K562 (cell line): ENCODE measurements around the gene ESR2. TPM values are rescaled to one million over a fixed set of nuclear protein-coding genes. Genes with fewer than 3 reads are reported as not detected.
A peak's percentile ranks its signal among the peaks of the same experiment; 100 is the strongest.

Source experiments
- ATF7 ChIP-seq: fragments of 450-650 bp; IDR thresholded peaks from 2 replicates; pipeline ENCODE4 v1.7.1; 2014; ENCODE audit warnings: mild to moderate bottlenecking, moderate library complexity
- BHLHE40 ChIP-seq: IDR thresholded peaks from 2 replicates; pipeline ENCODE4 v1.6.1; 2011; ENCODE audit warnings: low read length, improper control_type of control experiment
- CBFB ChIP-seq: sonication (generic); formaldehyde crosslinking; IDR thresholded peaks from 2 replicates; pipeline ENCODE4 v1.4.0; 2020; ENCODE audit warnings: mild to moderate bottlenecking, missing genetic modification reagents
- CC2D1A ChIP-seq: fragments of 450-650 bp; IDR thresholded peaks from 2 replicates; pipeline ENCODE4 v1.6.1; 2017; ENCODE audit warnings: mild to moderate bottlenecking
- CREBBP ChIP-seq: IDR thresholded peaks from one replicate; pipeline ENCODE4 v1.6.1; 2012; ENCODE audit warnings: low read depth, mild to moderate bottlenecking, control low read depth, inconsistent platforms, low read length
- CSDE1 ChIP-seq, 2 experiments: fragments of 450-650 bp; IDR thresholded peaks; 2 replicates each; pipeline ENCODE4 v1.6.1; 2016; ENCODE audit warnings: mild to moderate bottlenecking in 1 of 2
- FOSL1 ChIP-seq: fragments of 200-800 bp; sonication (Bioruptor generic); conservative IDR thresholded peaks from 2 replicates; pipeline ENCODE4 v1.6.1; 2016; ENCODE audit warnings: missing genetic modification characterization, missing compliant biosample characterization
- HOXB6 ChIP-seq: fragments of 250-450 bp; sonication (Bioruptor Pico); IDR thresholded peaks from 2 replicates; pipeline ENCODE4 v1.5.1; 2022; ENCODE audit warnings: mild to moderate bottlenecking, borderline replicate concordance
- NFE2 ChIP-seq: IDR thresholded peaks from 2 replicates; pipeline ENCODE4 v1.6.1; 2014; ENCODE audit warnings: antibody characterized with exemption, low read depth
- NR0B1 ChIP-seq: fragments of 450-650 bp; IDR thresholded peaks from one replicate; pipeline ENCODE4 v1.6.1; 2018; ENCODE audit warnings: mild to moderate bottlenecking, moderate library complexity; ENCODE audit not compliant: partially characterized antibody
- PATZ1 ChIP-seq: fragments of 250-450 bp; sonication (Bioruptor Pico); IDR thresholded peaks from 2 replicates; pipeline ENCODE4 v1.5.0; 2020; ENCODE audit warnings: mild to moderate bottlenecking, borderline replicate concordance
- PHTF2 ChIP-seq: fragments of 250-450 bp; sonication (Bioruptor Pico); IDR thresholded peaks from 2 replicates; pipeline ENCODE4 v1.5.0; 2021; ENCODE audit warnings: mild to moderate bottlenecking
- PTTG1 ChIP-seq: fragments of 450-650 bp; IDR thresholded peaks from 2 replicates; pipeline ENCODE4 v1.6.1; 2016; ENCODE audit warnings: low read depth, mild to moderate bottlenecking, missing genetic modification characterization, missing compliant biosample characterization
- RBFOX2 ChIP-seq: fragments of 200-400 bp; formaldehyde crosslinking; IDR thresholded peaks from 2 replicates; pipeline ENCODE4 v1.6.1; 2017; ENCODE audit warnings: low read depth, mild to moderate bottlenecking, low read length, moderate library complexity
- SAP30 ChIP-seq: fragments of 200-600 bp; sonication (generic); IDR thresholded peaks from 2 replicates; pipeline ENCODE4 v1.6.1; 2012; ENCODE audit warnings: borderline replicate concordance, low read depth, mild to moderate bottlenecking, moderate library complexity, low read length, control low read depth, inconsistent platforms; ENCODE audit not compliant: insufficient read depth, poor library complexity, severe bottlenecking
- SNIP1 ChIP-seq: fragments of 450-650 bp; IDR thresholded peaks from 2 replicates; pipeline ENCODE4 v1.7.1; 2017; ENCODE audit warnings: low read depth, mild to moderate bottlenecking
- STAG1 ChIP-seq: sonication (generic); formaldehyde crosslinking; IDR thresholded peaks from 2 replicates; pipeline ENCODE4 v1.5.0; 2020; ENCODE audit warnings: missing genetic modification reagents, borderline replicate concordance
- U2AF2 ChIP-seq: fragments of 200-400 bp; formaldehyde crosslinking; optimal IDR thresholded peaks from 2 replicates; pipeline ENCODE3; 2017; ENCODE audit warnings: low read depth, mild to moderate bottlenecking, low read length
- ZBTB5 ChIP-seq: fragments of 450-650 bp; IDR thresholded peaks from 2 replicates; pipeline ENCODE4 v1.6.1; 2017; ENCODE audit warnings: antibody characterized with exemption
- ZFPM2 ChIP-seq: fragments of 250-450 bp; sonication (Bioruptor Pico); IDR thresholded peaks from 2 replicates; pipeline ENCODE4 v1.5.1; 2022; ENCODE audit warnings: mild to moderate bottlenecking
- ZNF140 ChIP-seq: fragments of 250-450 bp; sonication (Bioruptor Pico); IDR thresholded peaks from 2 replicates; pipeline ENCODE4 v1.8.0; 2021; ENCODE audit warnings: moderate library complexity, mild to moderate bottlenecking, inconsistent platforms
- ZNF316 ChIP-seq: fragments of 450-650 bp; IDR thresholded peaks from 2 replicates; pipeline ENCODE4 v1.6.1; 2016
- ZNF431 ChIP-seq: sonication (generic); formaldehyde crosslinking; IDR thresholded peaks from 2 replicates; pipeline ENCODE4 v1.8.0; 2022; ENCODE audit warnings: mild to moderate bottlenecking, missing genetic modification reagents
- polyA plus RNA-seq, 8 experiments: library from polyadenylated mRNA; depleted of rRNA in 4 of 8; stranded (reverse) in 5 of 8; unstranded in 3 of 8; fragments of >200 nt; fragmentation: Nextera tagmentation in 2 of 8; fragmentation: Illumina TruSeq in 1 of 8; extraction: Ambion mirVana in 2 of 8; extraction: Trizol in 1 of 8; gene quantifications; 2 replicates each; pipeline versions ENCODE4 v1.2.1 to v1.2.3, GENCODE V29; 2011 to 2014; ENCODE audit warnings: inconsistent platforms in 1 of 8, missing spikeins in 1 of 8
- total RNA-seq, 7 experiments: library from RNA; depleted of rRNA in 6 of 7; stranded (reverse); fragments of >200 nt in 6 of 7; fragmentation: Illumina TruSeq in 2 of 7; extraction: Trizol in 2 of 7; gene quantifications; 2 replicates each; pipeline versions ENCODE4 v1.2.1 to v1.2.3, GENCODE V29; 2011 to 2021; ENCODE audit warnings: low replicate concordance in 1 of 7

ESR2 gene
- total and polyA plus RNA-seq, 9 of the 15 experiments (the other 6 are each of a cell fraction or from before 2014, with no cell fraction given), result 0.07 to 3.8 (median 2.0) TPM

DNA sequence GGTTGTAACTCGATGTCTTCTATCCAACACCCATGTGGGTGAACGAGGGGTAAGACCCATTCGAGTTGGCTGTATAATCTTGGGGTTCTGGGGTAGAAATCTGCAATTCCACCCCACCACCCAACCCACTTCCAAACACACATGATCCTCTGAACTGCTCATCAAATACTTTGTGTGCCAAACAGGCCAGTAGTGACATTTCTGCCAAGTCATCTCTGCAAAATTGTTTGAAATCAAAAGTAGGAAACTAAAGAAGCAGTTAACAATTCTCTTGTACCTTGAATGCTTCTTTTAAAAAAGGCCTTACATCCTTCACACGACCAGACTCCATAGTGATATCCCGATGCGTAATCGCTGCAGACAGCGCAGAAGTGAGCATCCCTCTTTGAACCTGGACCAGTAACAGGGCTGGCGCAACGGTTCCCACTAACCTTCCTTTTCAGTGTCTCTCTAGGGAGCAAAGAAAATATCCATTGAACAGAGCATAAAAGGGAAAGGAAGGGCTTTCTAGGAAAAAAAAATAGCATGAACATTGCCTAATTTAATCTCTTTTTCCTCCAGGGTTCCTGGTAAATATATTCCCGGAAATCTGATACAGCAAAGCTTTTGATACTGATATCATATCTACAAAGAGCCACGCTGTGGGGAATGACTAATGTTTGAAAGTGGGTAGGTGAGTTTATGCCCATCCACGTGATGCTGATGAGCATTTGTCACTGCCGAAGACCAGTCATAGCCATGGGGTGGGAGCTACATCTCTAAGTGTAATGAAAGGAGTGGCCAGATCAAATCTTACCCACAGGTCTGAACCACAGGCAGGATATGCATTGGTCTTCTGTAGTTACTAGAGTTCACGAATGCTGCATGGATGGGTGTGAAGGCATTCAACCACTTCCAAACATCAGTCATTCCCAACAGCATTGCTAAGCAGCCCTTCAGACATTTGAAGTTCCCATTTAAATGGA is 14.2 kb downstream of the ESR2 start (continued):
- TF ChIP-seq NFE2 (peak; percentile 73), ZBTB5 (no peak), PHTF2 (CRISPR knock-in tag) (no peak), PATZ1 (no peak), ZNF431 (CRISPR knock-in tag) (no peak), SNIP1 (no peak), STAG1 (CRISPR knock-in tag) (no peak), HOXB6 (CRISPR knock-in tag) (no peak), RBFOX2 (no peak), ZFPM2 (CRISPR knock-in tag) (no peak), CSDE1 (IDR thresholded peaks at IDR 0.05) (no peak), PTTG1 (tag) (no peak), ZNF140 (CRISPR knock-in tag) (no peak), CBFB (CRISPR knock-in tag) (no peak), FOSL1 (tag) (peak; percentile 98), BHLHE40 (peak; percentile 72; the same call in 1 of the 2 replicates), ATF7 (peak; percentile 64; the same call in 1 of the 2 replicates), CC2D1A (no peak), NR0B1 (no peak), CREBBP (no peak), U2AF2 (no peak), ZNF316 (peak; percentile 71), SAP30 (no peak)
